ENCODE results near the gene ATP13A4.

- TF ChIP-seq POLR2A (IDR thresholded peaks at IDR 0.05; ENCODE audit: low read depth, low read length) (no peak), POLR2AphosphoS5 (IDR thresholded peaks at IDR 0.05; ENCODE audit: low read depth, low read length) (no peak)
Observed at GRCh38 chr3:193418576-193419373, 135.9 kb downstream of the ATP13A4 start.
